ENCODE measurements around the gene STARD3NL.

DNA sequence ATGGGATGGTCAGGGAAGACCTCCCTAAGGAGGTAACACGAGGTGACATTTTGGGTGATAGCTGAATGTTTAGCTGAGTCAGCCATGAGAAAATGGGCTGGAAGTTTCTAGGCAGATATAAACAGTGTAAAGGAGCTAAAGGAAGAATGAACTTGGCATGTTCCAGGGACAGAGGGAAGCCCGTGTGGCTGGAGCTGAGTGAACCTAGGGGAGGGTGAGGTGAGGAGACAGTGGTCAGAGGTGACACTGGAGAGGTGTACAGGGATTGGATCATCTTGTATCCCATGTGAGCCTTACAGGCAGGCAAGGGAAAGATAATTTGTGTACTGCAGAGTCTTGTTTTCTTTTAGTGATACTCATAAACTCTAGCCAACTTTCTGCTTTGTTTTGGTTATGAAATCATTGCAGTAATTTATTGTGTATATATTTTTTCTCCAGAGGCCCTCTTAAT lies 1.8 kb downstream of the STARD3NL start:
- TF ChIP-seq, protein P1, sequence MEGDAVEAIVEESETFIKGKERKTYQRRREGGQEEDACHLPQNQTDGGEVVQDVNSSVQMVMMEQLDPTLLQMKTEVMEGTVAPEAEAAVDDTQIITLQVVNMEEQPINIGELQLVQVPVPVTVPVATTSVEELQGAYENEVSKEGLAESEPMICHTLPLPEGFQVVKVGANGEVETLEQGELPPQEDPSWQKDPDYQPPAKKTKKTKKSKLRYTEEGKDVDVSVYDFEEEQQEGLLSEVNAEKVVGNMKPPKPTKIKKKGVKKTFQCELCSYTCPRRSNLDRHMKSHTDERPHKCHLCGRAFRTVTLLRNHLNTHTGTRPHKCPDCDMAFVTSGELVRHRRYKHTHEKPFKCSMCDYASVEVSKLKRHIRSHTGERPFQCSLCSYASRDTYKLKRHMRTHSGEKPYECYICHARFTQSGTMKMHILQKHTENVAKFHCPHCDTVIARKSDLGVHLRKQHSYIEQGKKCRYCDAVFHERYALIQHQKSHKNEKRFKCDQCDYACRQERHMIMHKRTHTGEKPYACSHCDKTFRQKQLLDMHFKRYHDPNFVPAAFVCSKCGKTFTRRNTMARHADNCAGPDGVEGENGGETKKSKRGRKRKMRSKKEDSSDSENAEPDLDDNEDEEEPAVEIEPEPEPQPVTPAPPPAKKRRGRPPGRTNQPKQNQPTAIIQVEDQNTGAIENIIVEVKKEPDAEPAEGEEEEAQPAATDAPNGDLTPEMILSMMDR (IDR thresholded peaks at IDR 0.05): no peak
- TF ChIP-seq POLR2AphosphoS5 (IDR thresholded peaks at IDR 0.05): no peak
